Type B pancreatic cell (in vitro differentiated cells): ENCODE results near the gene ARVCF. TPM values are rescaled to one million over a fixed set of nuclear protein-coding genes. Genes with fewer than 3 reads are reported as not detected.

Experiments
- DNase-seq: peaks from one replicate; pipeline ENCODE4 v3.0.0; 2021; ENCODE audit warnings: mixed read lengths; ENCODE audit not compliant: unreplicated experiment; ENCODE audit errors: extremely low spot score
- H3K27ac Mint-ChIP-seq: 2 replicates; pipeline ENCODE4 v1.8.0; 2021; ENCODE audit warnings: mild to moderate bottlenecking, mixed read lengths
- H3K27me3 Mint-ChIP-seq: 2 replicates; pipeline ENCODE4 v1.8.0; 2021; ENCODE audit warnings: mixed read lengths
- H3K36me3 Mint-ChIP-seq: 2 replicates; pipeline ENCODE4 v1.8.0; 2021; ENCODE audit warnings: mixed read lengths
- H3K4me1 Mint-ChIP-seq: one replicate; pipeline ENCODE4 v1.8.0; 2021; ENCODE audit warnings: mixed read lengths; ENCODE audit not compliant: unreplicated experiment
- H3K4me3 Mint-ChIP-seq: 2 replicates; pipeline ENCODE4 v1.8.0; 2021; ENCODE audit warnings: mild to moderate bottlenecking, mixed read lengths
- H3K9me3 Mint-ChIP-seq: 2 replicates; pipeline ENCODE4 v1.8.0; 2021; ENCODE audit warnings: mixed read lengths
- CTCF ChIP-seq: fragments of 200-600 bp; sonication (generic); conservative IDR thresholded peaks from 2 replicates; pipeline ENCODE4 v1.5.0; 2021; ENCODE audit warnings: antibody characterized with exemption, mild to moderate bottlenecking
- total RNA-seq: library from RNA; stranded (reverse); gene quantifications from 2 replicates; pipeline ENCODE4 v1.2.1, GENCODE V29; 2021; ENCODE audit warnings: low replicate concordance

The ARVCF gene
- total RNA-seq, 1 donor from 2014 or later = 55.3 TPM

DNA sequence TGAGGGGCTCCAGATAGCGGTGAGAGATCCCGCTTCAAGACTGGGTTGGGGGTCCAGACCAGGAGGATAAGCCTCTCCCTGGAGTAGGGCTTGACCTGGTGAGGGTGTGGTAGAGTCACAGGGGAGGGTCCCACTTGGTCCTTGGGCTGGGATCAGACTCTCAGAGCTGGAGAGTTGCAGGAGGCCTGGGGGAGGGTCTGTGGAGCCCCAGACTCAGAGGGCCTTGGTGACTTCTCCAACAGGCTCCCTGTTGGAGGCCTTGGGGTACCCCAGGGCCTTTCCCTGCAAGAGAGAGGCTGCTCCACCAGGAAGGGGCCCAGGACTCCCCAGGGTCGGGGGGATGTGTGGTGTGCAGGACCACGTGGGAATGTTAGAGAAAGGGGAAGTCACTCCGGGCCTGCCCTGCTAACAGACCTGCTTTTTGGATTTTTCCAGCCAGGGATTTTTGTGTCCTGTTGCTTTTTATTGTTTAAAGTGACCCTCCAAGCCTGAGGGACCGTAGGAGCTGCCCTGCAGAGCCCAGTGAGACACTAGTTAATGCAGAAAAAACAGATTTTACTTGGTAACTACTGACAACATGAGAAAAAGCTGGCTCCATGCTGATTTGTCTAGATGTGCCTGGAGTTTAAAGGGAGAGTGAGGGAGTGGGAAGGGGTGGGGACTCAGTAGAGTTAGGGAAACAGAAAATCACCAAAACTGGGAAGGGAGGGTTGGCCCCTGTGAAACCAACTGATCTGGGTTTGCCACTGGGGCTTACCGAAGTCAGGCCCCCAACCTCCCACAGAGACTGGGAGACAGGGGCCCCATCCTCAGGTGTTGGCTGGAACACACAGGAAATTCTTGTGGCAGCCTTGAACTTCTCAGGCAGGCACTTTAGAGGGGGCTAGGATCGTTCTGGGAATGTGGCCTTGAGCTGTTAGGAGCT lies 74.2 kb downstream of the ARVCF start:
- Mint-ChIP-seq H3K27ac (peak overlapping the region; percentile 95), H3K4me1 (peaks cover 19% of the 10 kb centered on the region), H3K4me3 (peak overlapping the region; percentile 95)

GRCh38 chr22:19941365-19942082 lies 75.1 kb downstream of the ARVCF start, which contains the start of the genes COMT and TXNRD2:
Gene COMT (plus strand): TSS chr22:19941772. CDS start chr22:19962527, 20,755 bp downstream.
Gene TXNRD2 (minus strand): TSS chr22:19941818. CDS start chr22:19941803, 15 bp downstream.
- no peaks in the 10 kb centered on the region for H3K27me3 Mint-ChIP-seq
- H3K4me3 Mint-ChIP-seq = peak within 1 kb of the TSS; percentile 95
- no peak for DNase-seq
- peak within 1 kb of the TSS; percentile 95 for H3K27ac Mint-ChIP-seq
- H3K36me3 Mint-ChIP-seq = peaks cover 21% of the 10 kb centered on the region
- peaks cover 19% of the 10 kb centered on the region for H3K4me1 Mint-ChIP-seq
- H3K9me3 Mint-ChIP-seq = peaks cover 4% of the 10 kb centered on the region
- no peak for TF ChIP-seq CTCF

More for the DNA sequence above, 74.2 kb downstream of the ARVCF start:
- H3K27me3 Mint-ChIP-seq = no peaks in the 10 kb centered on the region
- no peak for TF ChIP-seq CTCF
- no peaks in the 10 kb centered on the region for H3K9me3 Mint-ChIP-seq
- peaks cover 12% of the 10 kb centered on the region for H3K36me3 Mint-ChIP-seq
- no peak for DNase-seq

DNA sequence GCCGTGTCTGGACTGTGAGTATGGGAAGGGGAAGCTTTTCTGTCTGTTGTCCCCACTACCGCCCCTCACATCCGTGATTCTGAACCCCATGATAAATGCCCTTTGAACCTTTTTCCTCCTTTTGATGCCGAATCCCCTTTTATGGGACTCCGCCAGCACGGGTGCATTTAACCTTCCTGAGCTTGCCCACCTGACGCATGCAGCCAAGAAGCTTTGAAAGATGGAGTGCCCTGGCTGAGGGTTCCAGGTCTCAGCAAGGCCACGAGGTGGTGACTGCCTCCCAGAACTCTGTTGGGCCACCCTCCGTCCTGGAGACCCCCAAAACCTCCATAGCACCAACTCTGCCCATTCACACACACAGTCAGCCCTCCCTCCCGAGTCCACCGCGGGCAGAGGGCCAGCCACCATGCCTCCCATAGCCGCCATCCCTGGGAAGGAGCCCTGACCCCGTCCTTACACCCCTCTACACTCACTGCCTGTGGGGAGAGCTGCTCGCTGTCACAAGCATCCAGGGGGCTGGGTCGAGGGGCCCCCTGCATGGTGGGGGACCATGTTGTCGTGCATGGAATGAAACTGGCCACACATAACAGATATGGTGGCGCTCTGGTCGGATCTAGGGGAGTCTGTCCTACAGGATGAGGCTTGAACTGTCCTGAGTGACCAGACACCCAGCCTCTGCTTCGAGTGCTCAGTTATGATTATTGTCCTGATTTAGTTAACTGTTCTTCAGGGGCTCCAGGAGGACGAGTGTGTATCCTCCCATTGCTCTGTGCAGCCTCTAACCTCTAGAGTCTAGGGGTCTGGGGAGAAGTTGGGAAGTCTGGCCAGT lies 75.9 kb downstream of the ARVCF start:
- Mint-ChIP-seq H3K27me3 (no peaks in the 10 kb centered on the region), H3K27ac (peak overlapping the region; percentile 29), H3K9me3 (peaks cover 9% of the 10 kb centered on the region), H3K4me1 (peaks cover 19% of the 10 kb centered on the region), H3K36me3 (peaks cover 26% of the 10 kb centered on the region), H3K4me3 (peak overlapping the region; percentile 95)
- DNase-seq = no peak
- peak; percentile 23 for TF ChIP-seq CTCF

GRCh38 chr22:19937616-19938473 lies 78.8 kb downstream of the ARVCF start:
- Mint-ChIP-seq H3K9me3 (peaks cover 9% of the 10 kb centered on the region), H3K4me1 (peaks cover 9% of the 10 kb centered on the region), H3K36me3 (peaks cover 29% of the 10 kb centered on the region), H3K27me3 (no peaks in the 10 kb centered on the region), H3K27ac (no peak overlapping the region), H3K4me3 (no peak overlapping the region)
- no peak for DNase-seq
- TF ChIP-seq CTCF = no peak
